GM12864 (cell line): ENCODE measurements around the gene IRF6.
"Not testable (repeated sequence)": the region's sequence is repeated elsewhere in the genome, so short reads cannot be mapped to it uniquely, and the experiment has no call there.

ENCODE experiments used
- DNase-seq: peaks from one replicate; pipeline ENCODE4 v3.0.0-alpha.2; 2011; ENCODE audit warnings: low read depth
- H3K4me3 ChIP-seq: 2 replicates; pipeline ENCODE4 v1.5.1; 2011; ENCODE audit warnings: mild to moderate bottlenecking, low read depth, low read length, control low read depth
- CTCF ChIP-seq: IDR thresholded peaks from 2 replicates; pipeline ENCODE4 v1.5.1; 2011; ENCODE audit warnings: low read depth, mild to moderate bottlenecking, moderate library complexity, low read length, control low read depth, inconsistent platforms; ENCODE audit errors: missing control alignments

The IRF6 gene

GRCh38 chr1:209803568-209803967 is 2.4 kb downstream of the IRF6 start:
- no peak for TF ChIP-seq CTCF
- H3K4me3 ChIP-seq = no peak overlapping the region
- DNase-seq = no peak

GRCh38 chr1:209802780-209803152 is 3.2 kb downstream of the IRF6 start:
- DNase-seq = no peak
- TF ChIP-seq CTCF = no peak
- H3K4me3 ChIP-seq = no peak overlapping the region

GRCh38 chr1:209802117-209802779 is 3.7 kb downstream of the IRF6 start:
- DNase-seq = no peak
- no peak for TF ChIP-seq CTCF
- no peak overlapping the region for H3K4me3 ChIP-seq

GRCh38 chr1:209800984-209801834 is 4.7 kb downstream of the IRF6 start:
- no peak for DNase-seq
- no peak for TF ChIP-seq CTCF
- H3K4me3 ChIP-seq = no peak overlapping the region

GRCh38 chr1:209797978-209798639 is 7.8 kb downstream of the IRF6 start:
- peak; percentile 33 for TF ChIP-seq CTCF
- no peak for DNase-seq
- H3K4me3 ChIP-seq = no peak overlapping the region

- DNase-seq, H3K4me3 ChIP-seq: not testable (repeated sequence)
Measured at GRCh38 chr1:209793711-209794110, 12.2 kb downstream of the IRF6 start.

GRCh38 chr1:209791920-209792319 is 14.0 kb downstream of the IRF6 start:
- DNase-seq = no peak

More at GRCh38 chr1:209791920-209792319, 14.0 kb downstream of the IRF6 start:
- no peak for TF ChIP-seq CTCF
- H3K4me3 ChIP-seq = no peak overlapping the region
